ENCODE measurements around the gene SPATS1.
"Not testable (repeated sequence)": the region's sequence is repeated elsewhere in the genome, so short reads cannot be mapped to it uniquely, and the experiment has no call there.

SPATS1 gene

DNA sequence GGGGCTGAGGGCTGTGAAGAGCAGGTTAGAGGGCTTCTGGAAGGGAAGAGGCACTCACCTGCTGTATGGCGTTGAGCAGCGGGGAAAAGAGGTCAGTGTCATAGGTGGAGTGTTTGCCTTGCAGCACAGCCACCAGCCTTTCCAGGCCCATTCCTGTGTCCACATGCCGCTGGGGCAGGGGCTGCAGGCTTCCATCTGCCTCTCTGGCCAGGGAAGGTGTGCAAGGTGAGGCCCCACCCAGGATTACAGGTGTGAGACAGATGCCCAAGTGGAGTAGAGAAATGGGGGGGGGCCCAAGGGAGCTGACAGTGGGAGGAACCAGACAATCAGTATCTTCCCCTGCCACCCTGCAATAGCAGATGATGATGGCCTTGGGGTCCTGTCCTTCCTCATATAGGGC, 32.2 kb upstream of the SPATS1 start (continued):
- TF ChIP-seq, protein P1, sequence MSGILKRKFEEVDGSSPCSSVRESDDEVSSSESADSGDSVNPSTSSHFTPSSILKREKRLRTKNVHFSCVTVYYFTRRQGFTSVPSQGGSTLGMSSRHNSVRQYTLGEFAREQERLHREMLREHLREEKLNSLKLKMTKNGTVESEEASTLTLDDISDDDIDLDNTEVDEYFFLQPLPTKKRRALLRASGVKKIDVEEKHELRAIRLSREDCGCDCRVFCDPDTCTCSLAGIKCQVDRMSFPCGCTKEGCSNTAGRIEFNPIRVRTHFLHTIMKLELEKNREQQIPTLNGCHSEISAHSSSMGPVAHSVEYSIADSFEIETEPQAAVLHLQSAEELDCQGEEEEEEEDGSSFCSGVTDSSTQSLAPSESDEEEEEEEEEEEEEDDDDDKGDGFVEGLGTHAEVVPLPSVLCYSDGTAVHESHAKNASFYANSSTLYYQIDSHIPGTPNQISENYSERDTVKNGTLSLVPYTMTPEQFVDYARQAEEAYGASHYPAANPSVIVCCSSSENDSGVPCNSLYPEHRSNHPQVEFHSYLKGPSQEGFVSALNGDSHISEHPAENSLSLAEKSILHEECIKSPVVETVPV (CRISPR knock-in tag; IDR thresholded peaks at IDR 0.05): no peak
- no peak for TF ChIP-seq ZFP30 (CRISPR knock-in tag; IDR thresholded peaks at IDR 0.05)
- TF ChIP-seq, protein P2, sequence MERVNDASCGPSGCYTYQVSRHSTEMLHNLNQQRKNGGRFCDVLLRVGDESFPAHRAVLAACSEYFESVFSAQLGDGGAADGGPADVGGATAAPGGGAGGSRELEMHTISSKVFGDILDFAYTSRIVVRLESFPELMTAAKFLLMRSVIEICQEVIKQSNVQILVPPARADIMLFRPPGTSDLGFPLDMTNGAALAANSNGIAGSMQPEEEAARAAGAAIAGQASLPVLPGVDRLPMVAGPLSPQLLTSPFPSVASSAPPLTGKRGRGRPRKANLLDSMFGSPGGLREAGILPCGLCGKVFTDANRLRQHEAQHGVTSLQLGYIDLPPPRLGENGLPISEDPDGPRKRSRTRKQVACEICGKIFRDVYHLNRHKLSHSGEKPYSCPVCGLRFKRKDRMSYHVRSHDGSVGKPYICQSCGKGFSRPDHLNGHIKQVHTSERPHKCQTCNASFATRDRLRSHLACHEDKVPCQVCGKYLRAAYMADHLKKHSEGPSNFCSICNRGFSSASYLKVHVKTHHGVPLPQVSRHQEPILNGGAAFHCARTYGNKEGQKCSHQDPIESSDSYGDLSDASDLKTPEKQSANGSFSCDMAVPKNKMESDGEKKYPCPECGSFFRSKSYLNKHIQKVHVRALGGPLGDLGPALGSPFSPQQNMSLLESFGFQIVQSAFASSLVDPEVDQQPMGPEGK (CRISPR knock-in tag; IDR thresholded peaks at IDR 0.05; ENCODE audit: borderline replicate concordance): no peak

DNA sequence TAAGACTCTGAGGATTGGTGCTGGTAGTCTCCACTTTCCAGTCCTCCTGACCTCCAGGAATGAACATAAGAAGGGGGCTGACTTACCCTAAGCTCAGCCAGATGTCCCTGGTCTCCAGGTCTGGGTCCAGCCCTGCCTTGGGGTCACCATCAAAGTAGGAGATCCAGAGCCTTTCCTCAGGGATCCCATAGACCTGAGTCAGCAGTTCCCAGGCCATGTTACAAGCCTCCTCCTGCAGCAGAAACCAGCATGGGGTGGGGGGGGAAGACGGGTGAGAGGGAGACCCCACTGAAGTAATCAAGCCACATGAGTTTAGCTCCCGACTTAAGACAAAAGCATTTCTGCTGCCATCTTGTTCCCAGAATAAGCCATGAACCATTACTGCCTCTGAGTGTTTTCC, 31.1 kb upstream of the SPATS1 start:
- ATAC-seq: no peak
- TF ChIP-seq PPARA (CRISPR knock-in tag; IDR thresholded peaks at IDR 0.05; ENCODE audit: borderline replicate concordance) (no peak), SNAI2 (CRISPR knock-in tag; IDR thresholded peaks at IDR 0.05) (no peak), ISL1 (CRISPR knock-in tag; IDR thresholded peaks at IDR 0.05) (no peak), GLIS3 (CRISPR knock-in tag; IDR thresholded peaks at IDR 0.05) (no peak), ARNTL (CRISPR knock-in tag; IDR thresholded peaks at IDR 0.05; ENCODE audit: borderline replicate concordance, low read depth) (no peak), ZFP30 (CRISPR knock-in tag; IDR thresholded peaks at IDR 0.05) (no peak), TCF4 (CRISPR knock-in tag; IDR thresholded peaks at IDR 0.05; ENCODE audit: borderline replicate concordance) (no peak), ZC3H10 (CRISPR knock-in tag; IDR thresholded peaks at IDR 0.05) (no peak)
- TF ChIP-seq, protein P2 (CRISPR knock-in tag; IDR thresholded peaks at IDR 0.05; ENCODE audit: borderline replicate concordance): no peak

DNA sequence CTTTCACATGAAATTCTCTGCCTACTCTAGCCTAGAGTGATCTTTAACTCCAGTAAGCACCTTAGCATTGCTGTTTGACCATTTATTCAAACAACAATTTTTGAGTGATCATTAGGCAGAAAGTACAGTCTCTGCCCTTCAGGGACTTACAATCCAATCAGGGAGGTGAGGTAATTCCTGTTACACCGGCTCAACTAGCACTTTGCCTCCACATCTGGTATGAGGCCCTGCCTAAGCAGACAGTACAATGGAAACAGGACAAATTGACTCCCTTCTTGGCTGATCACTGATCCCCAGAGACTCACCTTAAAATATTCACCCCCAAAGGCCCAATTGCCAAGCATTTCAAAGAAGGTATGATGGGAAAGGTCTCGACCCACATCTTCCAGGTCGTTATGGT, 30.7 kb upstream of the SPATS1 start:
- no peak for ATAC-seq
- TF ChIP-seq BACH2 (CRISPR knock-in tag; IDR thresholded peaks at IDR 0.05; ENCODE audit: borderline replicate concordance): no peak

DNA sequence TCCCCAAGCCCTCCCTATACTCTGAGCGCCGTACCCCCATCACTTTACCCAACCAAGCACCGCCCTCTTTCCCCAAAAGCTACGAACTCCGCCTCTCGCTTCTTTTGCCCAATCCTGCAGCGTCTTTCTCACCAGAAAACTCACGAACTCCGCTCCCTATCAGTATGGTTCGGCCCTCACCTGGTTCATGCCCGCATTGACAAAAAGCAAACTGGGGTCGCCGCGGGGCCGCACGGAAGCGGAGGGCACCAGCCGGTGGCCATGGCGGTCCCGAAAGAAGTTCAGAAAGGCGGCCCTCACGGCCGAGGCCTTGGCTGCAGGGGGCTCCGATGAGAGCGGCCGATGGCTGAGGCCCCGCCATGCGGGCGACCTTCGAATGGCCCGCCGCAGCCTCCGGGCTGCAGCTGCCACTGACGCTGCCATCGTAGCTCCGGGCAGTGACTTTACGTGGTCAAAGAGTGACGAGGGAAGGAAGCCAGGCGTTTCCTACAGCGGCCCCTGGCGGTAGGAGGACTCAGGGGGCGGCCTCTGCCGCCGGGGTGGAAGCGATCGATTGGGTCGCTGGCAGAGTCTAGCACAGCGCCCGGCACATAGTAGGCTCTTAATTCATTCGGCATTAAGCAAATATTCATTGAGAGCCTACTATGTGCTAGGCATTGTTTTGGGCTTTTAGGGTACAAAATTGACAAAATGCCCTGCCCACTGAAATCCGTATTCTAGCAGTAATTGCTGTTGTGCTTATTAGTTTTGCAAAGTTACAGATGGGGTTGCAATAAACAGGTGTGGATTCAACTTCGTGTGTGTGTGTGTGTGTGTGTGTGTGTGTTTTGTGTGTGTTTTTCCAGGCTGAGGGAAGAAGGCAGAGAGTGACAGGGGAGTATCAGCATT, 29.3 kb upstream of the SPATS1 start, which contains the start of gene AARS2:
Gene AARS2, minus strand, starts transcription at position 447 of the 888 bp plus-strand sequence. Its CDS starts 24 bp downstream, at position 423.
- ATAC-seq: peak; percentile 97
- no peak for TF ChIP-seq GLIS3 (CRISPR knock-in tag; IDR thresholded peaks at IDR 0.05)
- TF ChIP-seq SNAI2 (CRISPR knock-in tag; IDR thresholded peaks at IDR 0.05): peak; percentile 84
- TF ChIP-seq ZFP3 (CRISPR knock-in tag; IDR thresholded peaks at IDR 0.05): peak; percentile 52
- TF ChIP-seq TCF4 (CRISPR knock-in tag; IDR thresholded peaks at IDR 0.05; ENCODE audit: borderline replicate concordance): peak; percentile 26; the same call in 1 of the 2 replicates
- TF ChIP-seq ISL1 (CRISPR knock-in tag; IDR thresholded peaks at IDR 0.05): no peak
- no peak for TF ChIP-seq OSR1 (CRISPR knock-in tag; IDR thresholded peaks at IDR 0.05)
- TF ChIP-seq ESRRG (CRISPR knock-in tag; IDR thresholded peaks at IDR 0.05): peak; percentile 78; the same call in 1 of the 2 replicates
- no peak for TF ChIP-seq ZNF8 (CRISPR knock-in tag; IDR thresholded peaks at IDR 0.05)
- TF ChIP-seq, protein P3, sequence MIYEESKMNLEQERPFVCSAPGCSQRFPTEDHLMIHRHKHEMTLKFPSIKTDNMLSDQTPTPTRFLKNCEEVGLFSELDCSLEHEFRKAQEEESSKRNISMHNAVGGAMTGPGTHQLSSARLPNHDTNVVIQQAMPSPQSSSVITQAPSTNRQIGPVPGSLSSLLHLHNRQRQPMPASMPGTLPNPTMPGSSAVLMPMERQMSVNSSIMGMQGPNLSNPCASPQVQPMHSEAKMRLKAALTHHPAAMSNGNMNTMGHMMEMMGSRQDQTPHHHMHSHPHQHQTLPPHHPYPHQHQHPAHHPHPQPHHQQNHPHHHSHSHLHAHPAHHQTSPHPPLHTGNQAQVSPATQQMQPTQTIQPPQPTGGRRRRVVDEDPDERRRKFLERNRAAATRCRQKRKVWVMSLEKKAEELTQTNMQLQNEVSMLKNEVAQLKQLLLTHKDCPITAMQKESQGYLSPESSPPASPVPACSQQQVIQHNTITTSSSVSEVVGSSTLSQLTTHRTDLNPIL (CRISPR knock-in tag; IDR thresholded peaks at IDR 0.05; ENCODE audit: low read depth): no peak
- TF ChIP-seq, protein P4, sequence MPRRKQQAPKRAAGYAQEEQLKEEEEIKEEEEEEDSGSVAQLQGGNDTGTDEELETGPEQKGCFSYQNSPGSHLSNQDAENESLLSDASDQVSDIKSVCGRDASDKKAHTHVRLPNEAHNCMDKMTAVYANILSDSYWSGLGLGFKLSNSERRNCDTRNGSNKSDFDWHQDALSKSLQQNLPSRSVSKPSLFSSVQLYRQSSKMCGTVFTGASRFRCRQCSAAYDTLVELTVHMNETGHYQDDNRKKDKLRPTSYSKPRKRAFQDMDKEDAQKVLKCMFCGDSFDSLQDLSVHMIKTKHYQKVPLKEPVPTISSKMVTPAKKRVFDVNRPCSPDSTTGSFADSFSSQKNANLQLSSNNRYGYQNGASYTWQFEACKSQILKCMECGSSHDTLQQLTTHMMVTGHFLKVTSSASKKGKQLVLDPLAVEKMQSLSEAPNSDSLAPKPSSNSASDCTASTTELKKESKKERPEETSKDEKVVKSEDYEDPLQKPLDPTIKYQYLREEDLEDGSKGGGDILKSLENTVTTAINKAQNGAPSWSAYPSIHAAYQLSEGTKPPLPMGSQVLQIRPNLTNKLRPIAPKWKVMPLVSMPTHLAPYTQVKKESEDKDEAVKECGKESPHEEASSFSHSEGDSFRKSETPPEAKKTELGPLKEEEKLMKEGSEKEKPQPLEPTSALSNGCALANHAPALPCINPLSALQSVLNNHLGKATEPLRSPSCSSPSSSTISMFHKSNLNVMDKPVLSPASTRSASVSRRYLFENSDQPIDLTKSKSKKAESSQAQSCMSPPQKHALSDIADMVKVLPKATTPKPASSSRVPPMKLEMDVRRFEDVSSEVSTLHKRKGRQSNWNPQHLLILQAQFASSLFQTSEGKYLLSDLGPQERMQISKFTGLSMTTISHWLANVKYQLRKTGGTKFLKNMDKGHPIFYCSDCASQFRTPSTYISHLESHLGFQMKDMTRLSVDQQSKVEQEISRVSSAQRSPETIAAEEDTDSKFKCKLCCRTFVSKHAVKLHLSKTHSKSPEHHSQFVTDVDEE (CRISPR knock-in tag; IDR thresholded peaks at IDR 0.05): peak; percentile 81; the same call in 1 of the 2 replicates
- TF ChIP-seq ZNF565 (CRISPR knock-in tag; conservative IDR thresholded peaks at IDR 0.05; ENCODE audit: low read depth): 0 out of 2 replicates have a peak, but pooled peaks have one; percentile 5
- no peak for TF ChIP-seq ZFP30 (CRISPR knock-in tag; IDR thresholded peaks at IDR 0.05)
- no peak for TF ChIP-seq TOX (CRISPR knock-in tag; IDR thresholded peaks at IDR 0.05; ENCODE audit: borderline replicate concordance)
- TF ChIP-seq, protein P1 (CRISPR knock-in tag; IDR thresholded peaks at IDR 0.05): no peak

DNA sequence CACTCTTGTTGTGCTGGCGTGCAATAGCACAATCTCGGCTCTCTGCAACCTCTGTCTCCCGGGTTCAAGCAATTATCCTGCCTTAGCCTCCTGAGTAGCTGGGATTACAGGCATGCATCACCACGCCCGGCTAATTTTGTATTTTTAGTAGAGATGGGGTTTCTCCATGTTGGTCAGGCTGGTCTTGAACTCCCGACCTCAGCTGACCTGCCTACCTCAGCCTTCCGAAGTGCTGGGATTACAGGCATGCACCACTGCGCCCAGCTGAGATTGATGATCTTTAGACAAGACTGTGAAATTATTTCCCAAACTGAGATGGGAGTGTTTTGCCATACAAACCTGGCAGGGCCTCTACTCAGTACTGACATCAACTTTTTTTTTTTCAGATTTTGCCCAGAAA, 27.8 kb upstream of the SPATS1 start:
- ATAC-seq: not testable (repeated sequence)

Data from SK-N-SH treated with all-trans-retinoic acid at 6 μM for 48 hours (cell line).